WTC11 (cell line): ENCODE results near the gene CDKL5. TPM values are rescaled to one million over a fixed set of nuclear protein-coding genes. Genes with fewer than 3 reads are reported as not detected.

Source experiments
- ATAC-seq: fragments of 200-7000 bp; cut with Tn5 transposase; 2 replicates; pipeline ENCODE4 v1.10.0; 2021; ENCODE audit warnings: mild to moderate bottlenecking, moderate library complexity
- CTCF ChIA-PET: fragments of 300-600 bp; sonication (Branson Sonifier 250); formaldehyde crosslinking; loops from one replicate; lab custom pipeline; 2021; ENCODE audit warnings: antibody characterized with exemption; lab: Charles Lee
- POLR2A ChIA-PET: fragments of 350-600 bp; sonication (Branson Sonifier 250); formaldehyde crosslinking; loops from one replicate; lab custom pipeline; 2021; ENCODE audit warnings: antibody characterized with exemption; lab: Charles Lee
- DNase-seq: peaks from one replicate; pipeline ENCODE4 v3.0.0; 2021; ENCODE audit warnings: low spot score
- H3K27ac Mint-ChIP-seq: 2 replicates; pipeline ENCODE4 v1.8.0; 2021; ENCODE audit warnings: mixed read lengths
- H3K27me3 Mint-ChIP-seq: 2 replicates; pipeline ENCODE4 v1.8.0; 2021; ENCODE audit warnings: low read depth, mild to moderate bottlenecking, moderate library complexity, mixed read lengths
- H3K36me3 Mint-ChIP-seq: 2 replicates; pipeline ENCODE4 v1.8.0; 2021; ENCODE audit warnings: mixed read lengths
- H3K4me1 Mint-ChIP-seq: 2 replicates; pipeline ENCODE4 v1.8.0; 2022; ENCODE audit warnings: mixed read lengths
- H3K4me3 Mint-ChIP-seq: 2 replicates; pipeline ENCODE4 v1.8.0; 2021; ENCODE audit warnings: mild to moderate bottlenecking, moderate library complexity, mixed read lengths
- H3K9me3 Mint-ChIP-seq: 2 replicates; pipeline ENCODE4 v1.8.0; 2021; ENCODE audit warnings: mixed read lengths
- CREM ChIP-seq: sonication (generic); formaldehyde crosslinking; IDR thresholded peaks from 2 replicates; pipeline ENCODE4 v1.8.1; 2022; ENCODE audit warnings: mild to moderate bottlenecking, missing genetic modification reagents, moderate library complexity
- EMX1 ChIP-seq: fragments of 250-450 bp; sonication (Bioruptor Pico); IDR thresholded peaks from 2 replicates; pipeline ENCODE4 v1.8.0; 2021; ENCODE audit warnings: mild to moderate bottlenecking
- NFATC4 ChIP-seq: fragments of 250-450 bp; sonication (Bioruptor Pico); IDR thresholded peaks from 2 replicates; pipeline ENCODE4 v1.9.0; 2021; ENCODE audit warnings: mild to moderate bottlenecking
- NFYB ChIP-seq: sonication (generic); formaldehyde crosslinking; conservative IDR thresholded peaks from 2 replicates; pipeline ENCODE4 v1.8.0; 2022; ENCODE audit warnings: low read depth, missing genetic modification reagents
- PRRX2 ChIP-seq: fragments of 250-450 bp; sonication (Bioruptor Pico); IDR thresholded peaks from 2 replicates; pipeline ENCODE4 v1.8.0; 2021; ENCODE audit warnings: mild to moderate bottlenecking
- RELA ChIP-seq: sonication (generic); formaldehyde crosslinking; IDR thresholded peaks from 2 replicates; pipeline ENCODE4 v1.8.1; 2022; ENCODE audit warnings: missing genetic modification reagents, mild to moderate bottlenecking, borderline replicate concordance
- SOX15 ChIP-seq: fragments of 250-450 bp; sonication (Bioruptor Pico); IDR thresholded peaks from 2 replicates; pipeline ENCODE4 v1.9.0; 2021; ENCODE audit warnings: mild to moderate bottlenecking
- ZBTB21 ChIP-seq: sonication (generic); formaldehyde crosslinking; IDR thresholded peaks from 2 replicates; pipeline ENCODE4 v1.8.1; 2023; ENCODE audit warnings: mild to moderate bottlenecking, missing genetic modification reagents, borderline replicate concordance
- ZNF121 ChIP-seq: sonication (generic); formaldehyde crosslinking; IDR thresholded peaks from 2 replicates; pipeline ENCODE4 v1.8.0; 2023; ENCODE audit warnings: missing genetic modification reagents
- ZNF396 ChIP-seq: fragments of 250-450 bp; sonication (Bioruptor Pico); IDR thresholded peaks from 2 replicates; pipeline ENCODE4 v1.8.0; 2021; ENCODE audit warnings: mild to moderate bottlenecking, moderate library complexity, borderline replicate concordance
- ZNF416 ChIP-seq: fragments of 250-450 bp; sonication (Bioruptor Pico); IDR thresholded peaks from 2 replicates; pipeline ENCODE4 v1.9.0; 2021; ENCODE audit warnings: mild to moderate bottlenecking, inconsistent platforms
- ZNF423 ChIP-seq: fragments of 250-450 bp; sonication (Bioruptor Pico); IDR thresholded peaks from 2 replicates; pipeline ENCODE4 v2.1.2; 2022; ENCODE audit warnings: mild to moderate bottlenecking, moderate library complexity
- ZSCAN18 ChIP-seq: fragments of 250-450 bp; sonication (Bioruptor Pico); IDR thresholded peaks from 2 replicates; pipeline ENCODE4 v2.1.2; 2022; ENCODE audit warnings: mild to moderate bottlenecking, moderate library complexity
- total RNA-seq: library from RNA; stranded (reverse); gene quantifications from 3 replicates; pipeline ENCODE4 v1.2.3, GENCODE V29; 2021
- TF ChIP-seq, protein P1 (sequence below): sonication (generic); formaldehyde crosslinking; IDR thresholded peaks from 2 replicates; pipeline ENCODE4 v1.8.1; 2022; ENCODE audit warnings: mild to moderate bottlenecking, missing genetic modification reagents, moderate library complexity, borderline replicate concordance
- TF ChIP-seq, protein P2 (sequence below): sonication (generic); formaldehyde crosslinking; IDR thresholded peaks from 2 replicates; pipeline ENCODE4 v1.8.1; 2023; ENCODE audit warnings: mild to moderate bottlenecking, missing genetic modification reagents, moderate library complexity
- TF ChIP-seq, protein P3 (sequence below): fragments of 250-450 bp; sonication (Bioruptor Pico); IDR thresholded peaks from 2 replicates; pipeline ENCODE4 v1.8.0; 2021; ENCODE audit warnings: mild to moderate bottlenecking
- TF ChIP-seq, protein P4 (sequence below): sonication (generic); formaldehyde crosslinking; IDR thresholded peaks from 2 replicates; pipeline ENCODE4 v1.8.1; 2022; ENCODE audit warnings: low read depth, mild to moderate bottlenecking, moderate library complexity, missing genetic modification reagents, borderline replicate concordance

Gene CDKL5
- total RNA-seq, 1 experiment from 2014 or later, result 13.6 TPM

DNA sequence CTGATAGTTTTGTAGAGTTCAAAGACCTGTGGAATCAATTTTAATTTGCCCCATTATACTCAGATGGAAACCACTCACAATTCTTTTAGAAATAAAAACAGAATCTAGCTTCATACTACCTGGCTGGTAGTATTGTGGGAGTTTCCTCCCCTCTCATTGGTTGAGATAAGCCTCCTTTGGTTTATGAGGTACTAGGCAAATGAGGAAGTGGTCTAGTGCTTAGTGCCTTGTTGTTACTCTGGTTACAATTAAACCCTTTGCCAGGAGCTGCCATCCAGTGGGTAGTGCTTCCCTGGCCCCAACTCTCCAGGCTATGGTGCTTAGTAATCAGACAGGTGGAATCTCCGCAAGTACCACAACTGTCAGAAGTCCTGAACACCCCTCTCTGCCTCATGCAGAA is 118.3 kb downstream of the CDKL5 start:
- no peak overlapping the region for H3K4me3 Mint-ChIP-seq
- no peaks in the 10 kb centered on the region for H3K27me3 Mint-ChIP-seq
- H3K36me3 Mint-ChIP-seq, result no peaks in the 10 kb centered on the region
- H3K27ac Mint-ChIP-seq, result no peak overlapping the region
- CTCF ChIA-PET, result no interaction called here
- ATAC-seq (no peak), DNase-seq (no peak)
- no peaks in the 10 kb centered on the region for H3K9me3 Mint-ChIP-seq
- POLR2A ChIA-PET, result no interaction called here
- H3K4me1 Mint-ChIP-seq, result peaks cover 37% of the 10 kb centered on the region
- no peak for TF ChIP-seq ZNF423 (CRISPR knock-in tag)
- no peak for TF ChIP-seq NFYB (CRISPR knock-in tag)
- TF ChIP-seq, protein P1, sequence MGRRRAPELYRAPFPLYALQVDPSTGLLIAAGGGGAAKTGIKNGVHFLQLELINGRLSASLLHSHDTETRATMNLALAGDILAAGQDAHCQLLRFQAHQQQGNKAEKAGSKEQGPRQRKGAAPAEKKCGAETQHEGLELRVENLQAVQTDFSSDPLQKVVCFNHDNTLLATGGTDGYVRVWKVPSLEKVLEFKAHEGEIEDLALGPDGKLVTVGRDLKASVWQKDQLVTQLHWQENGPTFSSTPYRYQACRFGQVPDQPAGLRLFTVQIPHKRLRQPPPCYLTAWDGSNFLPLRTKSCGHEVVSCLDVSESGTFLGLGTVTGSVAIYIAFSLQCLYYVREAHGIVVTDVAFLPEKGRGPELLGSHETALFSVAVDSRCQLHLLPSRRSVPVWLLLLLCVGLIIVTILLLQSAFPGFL (CRISPR knock-in tag), result no peak
- no peak for TF ChIP-seq ZNF396 (CRISPR knock-in tag)
- TF ChIP-seq ZBTB21 (CRISPR knock-in tag), result no peak
- TF ChIP-seq, protein P2, sequence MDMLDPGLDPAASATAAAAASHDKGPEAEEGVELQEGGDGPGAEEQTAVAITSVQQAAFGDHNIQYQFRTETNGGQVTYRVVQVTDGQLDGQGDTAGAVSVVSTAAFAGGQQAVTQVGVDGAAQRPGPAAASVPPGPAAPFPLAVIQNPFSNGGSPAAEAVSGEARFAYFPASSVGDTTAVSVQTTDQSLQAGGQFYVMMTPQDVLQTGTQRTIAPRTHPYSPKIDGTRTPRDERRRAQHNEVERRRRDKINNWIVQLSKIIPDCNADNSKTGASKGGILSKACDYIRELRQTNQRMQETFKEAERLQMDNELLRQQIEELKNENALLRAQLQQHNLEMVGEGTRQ (CRISPR knock-in tag), result no peak
- TF ChIP-seq ZNF121, result no peak
- TF ChIP-seq, protein P3, sequence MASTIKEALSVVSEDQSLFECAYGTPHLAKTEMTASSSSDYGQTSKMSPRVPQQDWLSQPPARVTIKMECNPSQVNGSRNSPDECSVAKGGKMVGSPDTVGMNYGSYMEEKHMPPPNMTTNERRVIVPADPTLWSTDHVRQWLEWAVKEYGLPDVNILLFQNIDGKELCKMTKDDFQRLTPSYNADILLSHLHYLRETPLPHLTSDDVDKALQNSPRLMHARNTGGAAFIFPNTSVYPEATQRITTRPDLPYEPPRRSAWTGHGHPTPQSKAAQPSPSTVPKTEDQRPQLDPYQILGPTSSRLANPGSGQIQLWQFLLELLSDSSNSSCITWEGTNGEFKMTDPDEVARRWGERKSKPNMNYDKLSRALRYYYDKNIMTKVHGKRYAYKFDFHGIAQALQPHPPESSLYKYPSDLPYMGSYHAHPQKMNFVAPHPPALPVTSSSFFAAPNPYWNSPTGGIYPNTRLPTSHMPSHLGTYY (CRISPR knock-in tag), result no peak
- no peak for TF ChIP-seq CREM

DNA sequence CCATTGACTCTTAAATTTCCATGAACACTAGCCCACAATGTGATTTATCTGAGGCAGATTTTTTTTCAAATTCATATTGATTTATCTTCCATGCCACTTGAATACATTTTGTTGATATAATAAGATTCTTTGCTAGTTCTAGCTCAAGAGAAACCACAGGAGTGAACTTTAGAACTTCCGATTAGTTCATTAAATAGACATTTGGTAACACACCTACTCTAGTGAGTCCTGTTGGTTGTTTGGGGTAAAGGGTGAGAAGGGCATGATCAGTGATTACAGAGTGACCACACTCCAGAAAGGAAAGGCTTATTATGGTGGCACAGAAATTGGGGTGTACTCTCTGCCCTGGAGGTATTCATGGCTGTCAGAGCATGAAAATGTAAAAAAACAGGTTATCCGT is 120.4 kb downstream of the CDKL5 start:
- DNase-seq, result no peak
- ChIA-PET POLR2A (no interaction called here), CTCF (no interaction called here)
- Mint-ChIP-seq H3K9me3 (no peaks in the 10 kb centered on the region), H3K36me3 (no peaks in the 10 kb centered on the region), H3K27ac (no peak overlapping the region), H3K4me1 (peaks cover 52% of the 10 kb centered on the region), H3K27me3 (no peaks in the 10 kb centered on the region), H3K4me3 (no peak overlapping the region)
- no peak for ATAC-seq
- no peak for TF ChIP-seq NFATC4 (CRISPR knock-in tag)

GRCh38 chrX:18548996-18549395 is 123.6 kb downstream of the CDKL5 start:
- DNase-seq, result no peak
- no peaks in the 10 kb centered on the region for H3K9me3 Mint-ChIP-seq
- ChIA-PET POLR2A (no interaction called here), CTCF (no interaction called here)
- H3K4me3 Mint-ChIP-seq, result no peak overlapping the region
- peaks cover 43% of the 10 kb centered on the region for H3K4me1 Mint-ChIP-seq
- H3K27me3 Mint-ChIP-seq, result no peaks in the 10 kb centered on the region
- H3K27ac Mint-ChIP-seq, result no peak overlapping the region
- H3K36me3 Mint-ChIP-seq, result no peaks in the 10 kb centered on the region
- TF ChIP-seq ZNF416 (CRISPR knock-in tag) (no peak), ZSCAN18 (CRISPR knock-in tag) (no peak), SOX15 (CRISPR knock-in tag) (no peak), RELA (CRISPR knock-in tag) (no peak), EMX1 (no peak), PRRX2 (CRISPR knock-in tag) (no peak)
- TF ChIP-seq, protein P4, sequence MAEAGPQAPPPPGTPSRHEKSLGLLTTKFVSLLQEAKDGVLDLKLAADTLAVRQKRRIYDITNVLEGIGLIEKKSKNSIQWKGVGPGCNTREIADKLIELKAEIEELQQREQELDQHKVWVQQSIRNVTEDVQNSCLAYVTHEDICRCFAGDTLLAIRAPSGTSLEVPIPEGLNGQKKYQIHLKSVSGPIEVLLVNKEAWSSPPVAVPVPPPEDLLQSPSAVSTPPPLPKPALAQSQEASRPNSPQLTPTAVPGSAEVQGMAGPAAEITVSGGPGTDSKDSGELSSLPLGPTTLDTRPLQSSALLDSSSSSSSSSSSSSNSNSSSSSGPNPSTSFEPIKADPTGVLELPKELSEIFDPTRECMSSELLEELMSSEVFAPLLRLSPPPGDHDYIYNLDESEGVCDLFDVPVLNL (CRISPR knock-in tag), result no peak
- ATAC-seq, result no peak
